K562 (cell line): Measurements from ENCODE around the gene HJV. TPM values are rescaled to one million over a fixed set of nuclear protein-coding genes. Genes with fewer than 3 reads are reported as not detected.
A peak's percentile ranks its signal among the peaks of the same experiment; 100 is the strongest.

Experiments
- ARID3A ChIP-seq: IDR thresholded peaks from 2 replicates; pipeline ENCODE4 v1.6.1; 2012; ENCODE audit warnings: low read depth, low read length, improper control_type of control experiment, borderline replicate concordance
- ASH1L ChIP-seq: fragments of 450-650 bp; IDR thresholded peaks from 2 replicates; pipeline ENCODE4 v1.6.1; 2018; ENCODE audit warnings: borderline replicate concordance, mild to moderate bottlenecking, low read depth; ENCODE audit not compliant: partially characterized antibody
- BRF2 ChIP-seq: IDR thresholded peaks from 3 replicates; pipeline ENCODE4 v1.6.1; 2011; ENCODE audit warnings: borderline replicate concordance, mild to moderate bottlenecking; ENCODE audit not compliant: insufficient read length, insufficient read depth
- CTCFL ChIP-seq: IDR thresholded peaks from 2 replicates; pipeline ENCODE4 v1.6.1; 2011; ENCODE audit warnings: borderline replicate concordance, low read depth, mild to moderate bottlenecking, moderate library complexity, low read length; ENCODE audit not compliant: insufficient read depth, poor library complexity, severe bottlenecking
- ETV5 ChIP-seq: sonication (generic); formaldehyde crosslinking; IDR thresholded peaks from 2 replicates; pipeline ENCODE4 v1.4.0; 2020; ENCODE audit warnings: low read depth, mild to moderate bottlenecking, missing genetic modification reagents
- FOXJ3 ChIP-seq: sonication (generic); formaldehyde crosslinking; IDR thresholded peaks from 2 replicates; pipeline ENCODE4 v1.4.0; 2020; ENCODE audit warnings: mild to moderate bottlenecking, missing genetic modification reagents
- ID3 ChIP-seq, 2 experiments: fragments of 250-450 bp in 1 of 2; fragments of 450-650 bp in 1 of 2; sonication (Bioruptor Pico) in 1 of 2; IDR thresholded peaks; 2 replicates each; pipeline versions ENCODE4 v1.6.1 to v1.8.0; 2016 to 2021; ENCODE audit warnings: mild to moderate bottlenecking in 2 of 2, moderate library complexity in 2 of 2, missing compliant biosample characterization in 1 of 2, missing genetic modification characterization in 1 of 2
- MXI1 ChIP-seq: IDR thresholded peaks from 2 replicates; pipeline ENCODE4 v1.6.1; 2011; ENCODE audit warnings: low read depth, mild to moderate bottlenecking, improper control_type of control experiment, low read length
- OTX1 ChIP-seq: fragments of 450-650 bp; formaldehyde crosslinking; IDR thresholded peaks from 2 replicates; pipeline ENCODE4 v1.4.0; 2022; ENCODE audit warnings: mild to moderate bottlenecking
- SMARCE1 ChIP-seq: fragments of 450-650 bp; IDR thresholded peaks from 2 replicates; pipeline ENCODE4 v1.7.1; 2016; ENCODE audit warnings: mild to moderate bottlenecking
- SOX6 ChIP-seq: fragments of 450-650 bp; IDR thresholded peaks from 2 replicates; pipeline ENCODE4 v1.6.1; 2014; ENCODE audit warnings: mild to moderate bottlenecking
- SREBF1 ChIP-seq: fragments of 150-350 bp; IDR thresholded peaks from 2 replicates; pipeline ENCODE4 v1.6.1; 2014; ENCODE audit warnings: antibody characterized with exemption, low read depth, low read length, borderline replicate concordance
- TEAD4 ChIP-seq, 2 experiments: sonication (generic) in 1 of 2; formaldehyde crosslinking in 1 of 2; IDR thresholded peaks; 2 replicates each; pipeline versions ENCODE4 v1.6.1 to v1.8.0; 2012 to 2022; ENCODE audit warnings: borderline replicate concordance in 1 of 2, inconsistent platforms in 1 of 2, low read length in 1 of 2, mild to moderate bottlenecking in 1 of 2, missing genetic modification reagents in 1 of 2
- U2AF2 ChIP-seq: fragments of 200-400 bp; formaldehyde crosslinking; optimal IDR thresholded peaks from 2 replicates; pipeline ENCODE3; 2017; ENCODE audit warnings: low read depth, mild to moderate bottlenecking, low read length
- ZBTB33 ChIP-seq: sonication (generic); formaldehyde crosslinking; IDR thresholded peaks from 2 replicates; pipeline ENCODE4 v1.8.1; 2023; ENCODE audit warnings: mild to moderate bottlenecking, missing genetic modification reagents
- ZNF197 ChIP-seq: fragments of 200-800 bp; sonication (Bioruptor generic); IDR thresholded peaks from 2 replicates; pipeline ENCODE4 v1.6.1; 2016; ENCODE audit warnings: low read depth, missing genetic modification characterization, missing compliant biosample characterization
- ZNF695 ChIP-seq: fragments of 450-650 bp; formaldehyde crosslinking; IDR thresholded peaks from 2 replicates; pipeline ENCODE4 v1.4.0; 2020; ENCODE audit warnings: mild to moderate bottlenecking, moderate library complexity
- polyA plus RNA-seq, 8 experiments: library from polyadenylated mRNA; depleted of rRNA in 4 of 8; stranded (reverse) in 5 of 8; unstranded in 3 of 8; fragments of >200 nt; fragmentation: Nextera tagmentation in 2 of 8; fragmentation: Illumina TruSeq in 1 of 8; extraction: Ambion mirVana in 2 of 8; extraction: Trizol in 1 of 8; gene quantifications; 2 replicates each; pipeline versions ENCODE4 v1.2.1 to v1.2.3, GENCODE V29; 2011 to 2014; ENCODE audit warnings: inconsistent platforms in 1 of 8, missing spikeins in 1 of 8
- total RNA-seq, 7 experiments: library from RNA; depleted of rRNA in 6 of 7; stranded (reverse); fragments of >200 nt in 6 of 7; fragmentation: Illumina TruSeq in 2 of 7; extraction: Trizol in 2 of 7; gene quantifications; 2 replicates each; pipeline versions ENCODE4 v1.2.1 to v1.2.3, GENCODE V29; 2011 to 2021; ENCODE audit warnings: low replicate concordance in 1 of 7

HJV gene
- total and polyA plus RNA-seq, 9 of the 15 experiments (the other 6 are each of a cell fraction or from before 2014, with no cell fraction given), result 1.0 to 6.6 (median 2.4) TPM

GRCh38 chr1:145978854-145979745 is 42.4 kb downstream of the HJV start (continued):
- peak; percentile 44 for TF ChIP-seq TEAD4 (IDR thresholded peaks at IDR 0.05; ENCODE audit: low read length)
- no peak for TF ChIP-seq TEAD4 (CRISPR knock-in tag; IDR thresholded peaks at IDR 0.05; ENCODE audit: borderline replicate concordance)
- peak; percentile 66; the same call in 1 of the 2 replicates for TF ChIP-seq SMARCE1
- no peak for TF ChIP-seq ID3 (CRISPR knock-in tag; IDR thresholded peaks at IDR 0.05)
- TF ChIP-seq ID3 (tag; IDR thresholded peaks at IDR 0.05), result peak; percentile 80
- no peak for TF ChIP-seq ZNF197 (CRISPR knock-in tag)
- TF ChIP-seq SREBF1, result no peak
- TF ChIP-seq ARID3A, result no peak
- no peak for TF ChIP-seq ZNF695 (CRISPR knock-in tag)
- TF ChIP-seq U2AF2, result no peak
- TF ChIP-seq BRF2, result no peak
- no peak for TF ChIP-seq OTX1 (CRISPR knock-in tag)
- TF ChIP-seq MXI1, result no peak
- peak; percentile 97 for TF ChIP-seq ETV5 (CRISPR knock-in tag)
- peak; percentile 84 for TF ChIP-seq ASH1L
- TF ChIP-seq SOX6, result peak; percentile 78
- no peak for TF ChIP-seq ZBTB33 (CRISPR knock-in tag)
- TF ChIP-seq FOXJ3 (CRISPR knock-in tag), result no peak
- TF ChIP-seq CTCFL, result peak; percentile 75
